IMR-90 (cell line): ENCODE results near the gene LRP6.

Experiments used
- BHLHE40 ChIP-seq: fragments of 150-350 bp; IDR thresholded peaks from 2 replicates; pipeline ENCODE4 v1.6.1; 2016; ENCODE audit warnings: mild to moderate bottlenecking, low read depth, low read length
- CEBPB ChIP-seq: IDR thresholded peaks from 2 replicates; pipeline ENCODE4 v1.6.1; 2012; ENCODE audit warnings: low read depth, low read length, improper control_type of control experiment
- CHD1 ChIP-seq: IDR thresholded peaks from 2 replicates; pipeline ENCODE4 v1.6.1; 2012; ENCODE audit warnings: low read depth, low read length, improper control_type of control experiment
- CTCF ChIP-seq: conservative IDR thresholded peaks from 2 replicates; pipeline ENCODE4 v1.5.1; 2012; ENCODE audit warnings: mild to moderate bottlenecking, low read depth, low read length, improper control_type of control experiment
- ELK1 ChIP-seq: fragments of 150-350 bp; IDR thresholded peaks from 2 replicates; pipeline ENCODE4 v1.6.1; 2016; ENCODE audit warnings: low read depth, mild to moderate bottlenecking, low read length, moderate library complexity, borderline replicate concordance
- MAFK ChIP-seq: IDR thresholded peaks from 2 replicates; pipeline ENCODE4 v1.6.1; 2012; ENCODE audit warnings: low read depth, low read length, improper control_type of control experiment
- MAZ ChIP-seq: IDR thresholded peaks from 2 replicates; pipeline ENCODE4 v1.6.1; 2012; ENCODE audit warnings: low read depth, mild to moderate bottlenecking, low read length, improper control_type of control experiment, moderate library complexity, borderline replicate concordance
- POLR2A ChIP-seq: IDR thresholded peaks from 2 replicates; pipeline ENCODE4 v1.6.1; 2012; ENCODE audit warnings: mild to moderate bottlenecking, low read depth, low read length
- RAD21 ChIP-seq: IDR thresholded peaks from 2 replicates; pipeline ENCODE4 v1.6.1; 2012; ENCODE audit warnings: low read length, improper control_type of control experiment
- RCOR1 ChIP-seq: IDR thresholded peaks from 2 replicates; pipeline ENCODE4 v1.6.1; 2012; ENCODE audit warnings: mild to moderate bottlenecking, low read length, improper control_type of control experiment; ENCODE audit not compliant: insufficient replicate concordance
- RFX5 ChIP-seq: IDR thresholded peaks from 2 replicates; pipeline ENCODE4 v1.8.0; 2012; ENCODE audit warnings: low read depth, mild to moderate bottlenecking, low read length, moderate library complexity
- USF2 ChIP-seq: fragments of 150-350 bp; IDR thresholded peaks from 2 replicates; pipeline ENCODE4 v1.6.1; 2017; ENCODE audit warnings: mild to moderate bottlenecking, antibody characterized with exemption, low read length, low read depth

- TF ChIP-seq ELK1 (no peak), CEBPB (no peak), CTCF (no peak), CHD1 (no peak), POLR2A (no peak), USF2 (no peak), RFX5 (no peak), RAD21 (no peak), RCOR1 (no peak), MAFK (no peak), MAZ (no peak), BHLHE40 (no peak)
Measured at GRCh38 chr12:12182703-12183365, 84.0 kb downstream of the LRP6 start.
